HG03432 (cell line): Measurements from ENCODE around the gene TLE4.
A peak's percentile ranks its signal among the peaks of the same experiment; 100 is the strongest.

ENCODE experiments used
- ATAC-seq: cut with Tn5 transposase; IDR thresholded peaks from one replicate; pipeline ENCODE4 v1.9.1; 2021; ENCODE audit warnings: mild to moderate bottlenecking, moderate library complexity; ENCODE audit not compliant: unreplicated experiment

The TLE4 gene

GRCh38 chr9:79570448-79571308 lies 1.1 kb upstream of the TLE4 start:
- ATAC-seq = peak; percentile 8

- ATAC-seq = no peak
Measured at GRCh38 chr9:79572032-79572607, 355 bp downstream of the TLE4 start.

GRCh38 chr9:79572608-79573411 lies 1.0 kb downstream of the TLE4 start:
- ATAC-seq = no peak

- ATAC-seq = no peak
Measured at GRCh38 chr9:79573412-79573923, 1.7 kb downstream of the TLE4 start.

- ATAC-seq = no peak
Measured at GRCh38 chr9:79574136-79574535, 2.4 kb downstream of the TLE4 start.

- no peak for ATAC-seq
Measured at GRCh38 chr9:79574781-79575180, 3.0 kb downstream of the TLE4 start.

GRCh38 chr9:79575547-79575946 lies 3.8 kb downstream of the TLE4 start:
- no peak for ATAC-seq

GRCh38 chr9:79577969-79578723 lies 6.4 kb downstream of the TLE4 start:
- ATAC-seq = no peak

- ATAC-seq = no peak
Measured at GRCh38 chr9:79578891-79579290, 7.1 kb downstream of the TLE4 start.

GRCh38 chr9:79579624-79580023 lies 7.9 kb downstream of the TLE4 start:
- no peak for ATAC-seq

GRCh38 chr9:79580055-79580454 lies 8.3 kb downstream of the TLE4 start:
- ATAC-seq = no peak

GRCh38 chr9:79581388-79581787 lies 9.6 kb downstream of the TLE4 start:
- ATAC-seq = no peak

GRCh38 chr9:79581794-79582193 lies 10.0 kb downstream of the TLE4 start:
- ATAC-seq = no peak

GRCh38 chr9:79583952-79584654 lies 12.3 kb downstream of the TLE4 start:
- peak; percentile 89 for ATAC-seq

GRCh38 chr9:79584655-79584982 lies 12.9 kb downstream of the TLE4 start:
- no peak for ATAC-seq

GRCh38 chr9:79588488-79589223 lies 16.9 kb downstream of the TLE4 start:
- no peak for ATAC-seq

- ATAC-seq = no peak
Measured at GRCh38 chr9:79591458-79591857, 19.7 kb downstream of the TLE4 start.

GRCh38 chr9:79592726-79593493 lies 21.1 kb downstream of the TLE4 start:
- ATAC-seq = peak; percentile 66
